NK-92 (cell line): Measurements from ENCODE around the gene MGLL.
"Not testable (repeated sequence)": the region's sequence is repeated elsewhere in the genome, so short reads cannot be mapped to it uniquely, and the experiment has no call there.

Experiments
- DNase-seq: peaks from one replicate; lab custom pipeline; 2025; ENCODE audit not compliant: unreplicated experiment; lab: John Stamatoyannopoulos, UW

MGLL gene

DNA sequence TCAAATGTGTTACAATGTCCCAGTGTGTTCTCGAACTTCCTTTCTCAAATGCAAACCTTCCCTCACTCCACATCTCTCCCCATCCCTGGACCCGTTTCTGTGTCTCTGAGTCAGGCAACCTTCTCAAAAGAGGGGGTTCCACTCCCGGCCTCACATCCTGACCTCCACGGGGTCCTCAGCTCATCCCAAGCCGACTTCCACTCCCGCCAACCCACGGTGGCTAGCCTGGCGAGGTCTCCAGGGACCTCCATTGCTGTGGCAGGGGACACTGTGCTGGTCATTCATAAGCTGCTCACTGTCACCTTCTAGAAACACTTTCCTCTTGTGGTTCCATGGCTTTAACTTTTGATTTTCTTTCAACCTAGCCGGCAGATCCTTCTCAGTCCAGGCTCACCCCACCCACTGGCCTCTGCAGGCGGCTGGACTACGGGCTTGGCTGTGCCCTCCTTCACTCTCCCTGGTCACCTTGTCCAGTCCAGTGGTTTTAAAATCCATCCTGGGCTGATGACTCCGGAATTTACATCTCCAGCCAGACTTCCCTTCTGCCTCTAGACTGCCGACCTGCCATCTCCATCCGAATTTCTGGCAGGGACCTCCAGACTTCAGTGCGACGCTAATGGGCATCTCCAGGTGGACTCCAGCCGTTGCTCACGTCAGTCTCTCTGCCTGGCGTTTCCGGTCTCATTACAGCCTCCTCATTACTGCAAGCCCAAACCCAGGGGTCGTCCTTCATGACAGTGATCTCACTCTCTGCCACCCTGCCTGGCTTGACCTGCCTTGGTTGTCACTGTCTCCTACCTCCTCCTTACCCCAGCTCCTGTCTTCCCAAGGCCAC lies 129.6 kb downstream of the MGLL start:
- no peak for DNase-seq

DNA sequence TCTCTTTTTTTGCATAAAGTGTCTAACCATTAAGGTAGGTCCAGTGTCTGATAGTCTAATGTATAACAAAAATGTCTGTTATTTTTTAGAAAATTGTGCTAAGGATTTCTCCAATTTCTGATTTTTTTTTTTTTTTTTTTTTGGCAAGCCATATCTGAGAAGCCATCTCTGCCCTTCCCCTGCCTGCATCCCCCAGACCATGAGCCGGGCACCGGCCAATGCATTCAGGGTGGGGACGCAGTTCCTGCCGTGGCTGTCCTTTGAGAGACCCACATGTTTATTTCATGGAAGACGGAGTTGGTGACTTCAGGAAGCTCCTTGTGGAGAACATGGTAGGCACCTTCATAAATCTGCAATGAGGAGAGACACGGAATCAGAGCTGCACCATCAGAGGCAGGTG lies 130.3 kb downstream of the MGLL start:
- no peak for DNase-seq

DNA sequence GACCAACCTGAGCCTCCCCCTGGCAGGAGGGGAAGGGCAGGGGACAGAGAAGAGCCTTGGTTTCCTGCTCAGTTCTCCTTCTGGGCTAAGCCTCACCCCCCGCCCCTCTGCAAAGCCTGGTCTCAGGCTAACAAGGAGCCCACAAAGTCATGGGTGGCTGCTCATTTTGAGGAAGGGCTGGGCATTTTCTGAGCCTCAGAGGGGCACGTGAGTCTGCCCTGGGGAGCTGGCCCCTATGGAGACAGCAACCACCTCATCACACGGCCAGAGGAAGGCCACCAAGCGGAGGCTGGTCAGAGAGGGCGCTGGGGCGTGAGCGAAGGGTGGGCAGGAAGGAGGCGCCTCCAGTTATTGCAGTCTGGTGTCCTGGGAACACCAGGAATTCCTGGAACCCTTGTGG lies 130.8 kb downstream of the MGLL start:
- DNase-seq: no peak

DNA sequence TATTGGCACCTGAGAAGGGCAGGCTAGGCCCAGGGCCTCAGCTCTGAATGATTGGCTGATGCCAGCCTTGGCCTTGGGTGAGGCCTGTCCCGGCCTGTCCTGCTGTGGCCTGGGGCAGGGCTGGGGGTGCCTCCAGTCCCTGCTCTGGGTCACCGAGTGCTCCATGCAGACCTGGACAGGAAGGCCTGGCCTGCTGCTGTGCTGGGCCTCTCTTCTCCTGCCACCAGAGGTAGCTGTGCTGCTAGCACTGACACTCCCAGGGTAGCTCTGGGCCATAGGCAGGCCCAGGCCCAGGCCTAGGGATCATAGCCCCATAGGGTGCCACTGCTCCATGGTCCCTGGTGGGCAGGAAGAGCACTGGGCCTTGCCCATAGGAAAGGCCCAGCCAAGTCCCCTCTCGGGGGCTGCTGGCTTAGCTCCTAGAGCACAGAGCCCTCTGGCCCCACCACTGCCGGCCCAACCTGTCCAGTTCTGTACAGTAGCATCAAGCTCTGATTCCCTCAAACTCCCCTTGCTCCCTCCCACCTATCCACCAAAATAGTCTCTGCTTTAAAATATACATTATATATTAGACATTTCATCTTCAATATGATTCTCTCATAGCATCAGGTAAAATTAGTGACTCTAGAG lies 131.4 kb downstream of the MGLL start:
- DNase-seq: no peak

DNA sequence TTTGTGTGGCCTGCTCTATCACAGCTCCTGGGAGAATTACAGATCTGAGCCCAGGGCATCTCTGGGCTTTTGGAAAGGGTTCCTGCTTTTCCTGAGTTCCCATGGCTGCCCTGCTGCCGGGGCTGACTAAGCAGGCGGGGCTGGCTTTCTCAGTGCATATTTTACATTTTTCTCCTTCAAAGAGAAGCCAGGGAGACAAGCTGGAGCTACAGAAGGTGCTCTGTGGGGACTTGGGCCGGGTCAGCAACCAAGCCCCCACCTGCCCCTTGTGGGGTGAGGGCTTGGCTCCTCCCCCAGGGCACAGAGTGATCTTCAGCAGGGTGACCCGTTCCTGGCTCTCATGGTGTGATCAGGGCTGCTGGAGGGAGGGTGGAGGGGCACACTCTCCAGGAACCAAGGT lies 132.2 kb downstream of the MGLL start:
- DNase-seq: no peak

DNA sequence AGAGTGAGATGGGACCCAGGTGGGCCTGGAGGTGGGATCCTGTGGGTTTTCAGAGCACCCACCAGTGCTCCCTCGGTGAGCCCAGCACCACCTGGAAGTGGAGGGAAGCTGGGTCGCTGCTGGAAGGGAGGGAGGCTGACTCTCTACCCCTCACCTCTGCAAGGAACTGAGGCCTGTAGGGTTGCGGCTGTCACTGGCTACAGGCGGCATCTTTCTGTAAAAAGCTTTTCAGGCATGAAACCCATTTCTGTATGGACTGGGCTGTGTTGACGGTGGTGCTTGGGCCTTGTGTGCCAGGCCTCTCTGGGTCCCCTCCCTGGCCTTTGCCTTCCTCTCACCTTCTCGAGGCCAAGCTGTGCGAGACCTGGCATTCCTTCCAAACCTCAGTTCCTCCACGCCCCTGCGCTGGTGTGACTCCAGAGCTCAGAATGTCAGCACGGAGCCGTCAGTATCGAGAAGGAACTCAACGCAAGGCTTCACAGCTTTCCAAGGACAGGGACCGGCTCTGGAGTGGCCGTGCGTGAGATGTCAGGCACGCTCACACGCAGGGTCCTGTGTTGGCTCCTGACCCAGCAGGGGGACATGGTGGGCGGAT lies 133.0 kb downstream of the MGLL start:
- no peak for DNase-seq

DNA sequence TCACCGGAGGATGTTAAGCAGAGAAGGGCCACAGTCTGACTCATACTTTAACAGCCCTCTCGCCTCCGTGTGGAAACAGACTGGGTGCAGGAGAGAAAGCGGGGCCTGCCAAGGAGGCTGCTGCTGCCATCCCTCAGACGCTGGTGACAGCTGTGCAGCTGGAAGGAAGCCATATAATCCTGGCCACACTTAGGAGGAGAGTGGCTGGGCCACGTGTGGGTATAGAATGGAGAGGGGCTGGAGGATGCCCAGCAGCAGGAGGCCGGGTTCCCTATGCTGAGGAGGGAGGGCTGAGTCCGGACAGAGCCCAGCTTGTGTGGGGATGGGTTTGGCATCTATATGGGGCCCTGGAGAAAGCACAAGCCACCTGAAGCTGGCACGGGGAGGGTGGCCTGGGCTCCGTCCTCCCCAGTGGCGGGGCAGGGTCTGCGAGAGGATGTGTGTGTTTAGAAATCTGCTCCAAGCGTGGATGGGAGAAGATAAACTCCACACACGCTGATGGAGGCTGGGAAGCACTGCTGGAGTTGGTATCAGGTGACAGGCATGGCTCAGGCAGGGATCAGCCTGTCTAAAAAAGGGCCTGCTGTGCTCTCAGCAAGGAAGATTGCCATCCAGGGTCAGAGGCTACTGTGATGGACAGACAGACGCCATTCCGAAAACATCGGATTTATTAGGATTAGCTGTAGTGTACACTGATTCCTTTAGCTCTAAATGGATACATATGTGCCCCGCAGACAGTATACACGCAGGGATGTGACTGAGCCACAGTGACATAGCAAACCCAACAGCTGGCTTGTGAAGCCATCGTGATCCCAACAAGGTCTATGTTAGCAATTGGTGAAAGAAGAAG lies 133.7 kb downstream of the MGLL start:
- DNase-seq: no peak

DNA sequence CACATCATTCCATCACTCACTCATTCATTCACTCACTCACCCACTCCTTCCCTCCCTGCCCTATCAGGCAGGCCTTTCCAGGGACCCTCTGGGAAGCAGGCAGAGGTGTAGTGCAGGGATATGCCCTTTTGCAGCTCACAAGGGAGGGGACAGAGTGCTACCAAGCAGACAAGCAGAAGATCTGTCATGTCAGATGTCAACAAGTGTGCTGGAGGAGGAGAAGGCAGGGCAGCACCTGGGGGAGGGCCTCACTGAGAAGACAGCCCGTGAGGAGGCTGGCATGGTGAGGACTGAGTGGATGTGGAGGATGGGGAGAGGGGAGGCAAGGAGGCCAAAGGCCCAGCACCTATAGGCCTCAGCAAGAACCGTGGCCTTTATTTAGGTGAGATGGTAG lies 134.3 kb downstream of the MGLL start:
- DNase-seq: no peak

DNA sequence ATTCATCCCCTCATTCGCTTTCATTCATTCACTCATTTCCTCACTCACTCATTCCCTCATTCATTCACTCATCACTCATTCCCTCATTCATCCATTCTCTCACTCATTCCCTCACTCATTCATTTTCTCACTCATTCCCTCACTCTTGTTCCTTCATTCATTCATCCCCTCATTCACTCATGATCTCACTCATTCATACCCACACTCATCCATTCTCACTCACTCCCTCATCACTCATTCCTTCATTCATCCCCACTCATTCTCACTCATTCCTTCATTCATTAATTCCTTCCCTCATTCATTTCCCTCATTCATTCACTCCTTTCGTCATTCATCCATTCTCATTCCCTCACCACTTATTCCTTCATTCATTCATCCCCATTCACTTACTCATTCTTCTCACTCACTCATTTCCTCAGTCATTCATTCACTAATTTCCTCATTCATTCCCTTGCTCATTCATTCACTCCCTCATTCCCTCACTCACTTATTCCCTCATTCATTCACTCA lies 135.0 kb downstream of the MGLL start:
- no peak for DNase-seq

DNA sequence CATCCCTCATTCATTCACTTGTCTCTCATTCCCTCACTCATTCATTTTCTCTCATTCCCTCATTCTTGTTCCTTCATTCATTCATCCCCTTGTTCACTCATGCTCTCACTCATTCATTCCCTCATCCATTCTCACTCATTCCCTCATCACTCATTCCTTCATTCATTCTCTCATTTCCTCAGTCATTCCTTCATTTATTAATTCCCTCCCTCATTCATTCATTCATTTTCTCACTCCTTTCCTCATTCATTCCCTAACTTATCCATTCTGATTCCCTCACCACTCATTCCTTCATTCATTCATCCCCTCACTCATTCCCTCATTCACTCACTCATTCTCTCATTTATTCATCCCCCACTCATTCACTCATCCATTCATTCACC lies 135.8 kb downstream of the MGLL start:
- no peak for DNase-seq

DNA sequence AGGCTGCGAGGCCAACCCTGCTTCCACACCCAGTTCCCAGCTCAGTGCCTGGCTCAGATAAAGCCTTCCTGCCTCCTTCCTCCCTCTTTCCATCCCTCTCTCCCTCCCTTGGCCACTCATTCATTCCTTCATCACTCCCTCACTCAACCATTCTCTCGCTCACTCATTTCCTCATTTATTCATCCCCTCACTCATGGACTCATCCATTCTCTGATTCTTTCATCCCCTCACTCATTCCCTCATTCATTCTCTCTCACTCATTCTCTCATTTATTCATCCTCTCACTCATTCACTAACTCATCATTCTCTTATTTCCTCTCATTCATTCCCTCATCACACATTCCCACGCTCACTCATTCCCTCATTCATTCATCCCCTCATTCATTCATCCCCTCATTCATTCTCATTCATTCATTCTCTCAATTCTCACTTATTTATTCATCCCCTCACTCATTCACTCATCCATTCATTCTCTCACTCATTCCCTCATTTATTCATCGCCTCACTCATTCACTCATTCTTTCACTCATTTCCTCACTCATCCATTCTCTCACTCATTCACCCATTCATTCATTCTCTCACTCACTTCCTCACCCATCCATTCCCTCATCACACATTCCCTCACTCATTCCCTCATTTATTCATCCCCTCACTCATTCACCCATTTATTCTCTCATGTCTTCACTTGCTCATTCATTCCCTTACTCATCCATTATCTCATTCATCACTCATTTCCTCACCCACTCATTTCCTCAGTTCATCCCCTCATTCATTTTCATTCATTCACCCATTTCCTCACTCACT lies 136.4 kb downstream of the MGLL start:
- DNase-seq: no peak

DNA sequence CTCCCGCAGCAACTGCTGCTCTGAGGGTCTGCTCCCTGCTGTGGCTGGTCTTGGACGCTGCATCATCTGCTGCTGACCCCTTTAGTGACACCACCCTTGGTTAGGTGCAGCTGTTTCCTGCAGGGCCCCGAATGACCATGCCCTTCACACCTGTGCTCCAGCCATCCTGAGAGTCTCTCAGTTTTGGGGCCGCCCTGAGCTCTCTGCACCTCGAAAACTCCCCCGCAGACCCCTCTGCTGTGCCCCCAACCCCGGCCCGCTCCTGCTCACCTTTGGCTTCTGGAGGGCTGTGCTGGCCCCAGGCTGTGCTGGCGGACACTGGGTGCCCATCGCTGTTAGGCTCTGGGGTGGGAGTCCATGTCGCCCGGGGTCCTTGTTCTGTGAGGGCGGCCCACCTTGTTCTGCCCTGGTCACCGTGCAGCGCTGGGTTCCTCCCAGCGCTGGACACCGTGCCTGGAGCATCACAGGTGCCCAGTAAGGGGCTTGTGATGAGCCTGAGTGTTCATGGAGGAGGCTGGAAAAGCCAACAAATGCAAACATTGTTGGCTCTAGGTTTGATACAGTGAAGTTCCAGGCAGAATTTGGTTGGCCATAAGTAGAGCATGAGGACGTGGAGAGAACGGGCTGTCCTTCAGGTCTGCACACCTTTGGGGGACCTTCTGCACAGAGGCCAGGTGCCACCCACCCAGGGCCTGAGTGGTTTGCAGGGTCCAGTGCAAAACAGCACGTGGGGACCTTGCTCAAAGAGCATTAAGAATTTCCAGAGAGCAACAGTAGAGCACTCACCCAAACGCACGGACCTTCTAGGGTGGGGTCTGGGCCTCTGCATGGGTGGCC lies 137.2 kb downstream of the MGLL start:
- no peak for DNase-seq

DNA sequence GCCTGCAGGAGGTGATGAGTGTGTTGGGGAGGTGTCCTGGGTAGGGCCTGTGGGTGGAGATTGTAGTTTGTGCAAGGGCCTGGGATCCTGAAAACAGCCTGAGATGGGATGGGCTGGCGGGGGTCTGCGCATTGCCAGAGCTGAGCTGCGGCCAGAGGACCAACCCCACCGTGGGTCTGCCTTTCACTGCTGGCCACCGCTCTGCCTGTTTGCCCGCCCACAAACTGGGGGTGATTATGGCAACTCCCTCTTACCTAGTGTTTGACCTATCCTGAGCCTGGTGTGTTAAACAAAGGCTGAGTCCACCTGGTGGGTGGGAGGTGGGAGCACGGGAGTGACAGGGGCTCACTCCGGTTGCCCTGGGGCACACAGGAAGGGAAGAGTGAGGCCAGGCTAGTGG lies 139.8 kb downstream of the MGLL start:
- no peak for DNase-seq

DNA sequence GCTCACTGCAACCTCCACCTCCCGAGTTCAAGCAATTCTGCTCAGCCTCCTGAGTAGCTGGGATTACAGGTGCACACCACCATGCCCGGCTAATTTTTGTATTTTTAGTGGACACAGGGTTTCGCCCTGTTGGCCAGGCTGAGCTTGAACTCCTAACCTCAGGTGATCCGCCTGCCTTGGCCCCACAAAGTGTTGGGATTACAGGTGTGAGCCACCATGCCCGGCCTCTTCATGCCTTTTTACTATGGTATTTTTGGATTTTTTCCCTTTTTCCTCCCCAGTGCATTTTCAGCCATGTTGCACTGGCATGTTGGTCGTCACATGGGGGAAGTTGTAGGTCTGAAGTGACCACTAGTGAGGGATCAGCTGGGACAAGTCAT lies 140.2 kb downstream of the MGLL start:
- not testable (repeated sequence) for DNase-seq

DNA sequence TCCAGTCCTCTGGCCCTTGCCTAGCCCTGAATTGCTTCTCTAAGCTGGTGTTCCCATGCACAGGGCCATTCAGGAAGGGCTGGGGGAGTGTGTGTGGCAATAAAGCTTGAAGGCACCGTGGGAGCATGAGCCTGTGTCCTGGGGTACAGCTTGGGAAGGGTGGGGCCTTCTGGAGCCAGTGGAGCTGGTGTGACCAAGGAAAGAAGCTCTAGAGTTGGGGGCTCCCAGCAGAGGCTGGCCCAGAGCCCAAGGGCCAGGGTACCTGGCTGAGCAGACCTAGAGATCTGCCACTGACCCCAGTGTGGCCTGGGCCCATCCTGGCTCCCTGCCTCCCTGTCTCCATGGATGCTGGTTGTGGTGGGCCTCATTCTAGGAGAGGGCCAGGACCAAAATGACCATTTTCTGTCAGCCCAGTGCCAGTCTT lies 141.5 kb downstream of the MGLL start:
- DNase-seq: no peak

DNA sequence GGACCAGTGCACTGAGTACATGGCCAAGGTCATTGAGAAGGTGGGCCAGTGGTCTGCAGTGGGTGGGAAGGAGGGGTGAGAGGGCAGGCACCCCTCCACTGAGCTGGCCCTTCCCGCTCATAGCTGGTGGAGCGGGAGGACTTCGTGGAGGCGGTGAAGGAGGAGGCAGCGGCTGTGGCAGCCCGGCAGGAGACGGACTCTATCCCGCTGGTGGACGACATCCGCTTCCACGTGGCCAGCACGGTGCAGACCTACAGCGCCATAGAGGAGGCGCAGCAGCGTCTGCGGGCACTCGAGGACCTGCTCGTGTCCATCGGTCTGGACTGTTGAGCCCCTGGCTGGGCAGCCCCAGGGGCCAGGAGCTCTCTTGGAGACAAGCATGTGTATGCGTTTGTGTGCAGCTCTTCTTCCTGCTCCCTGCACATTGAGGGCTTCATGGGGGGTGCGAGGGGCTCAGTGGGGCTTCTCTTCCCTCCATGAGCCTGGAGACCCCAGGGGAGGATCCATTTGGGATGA lies 142.1 kb downstream of the MGLL start:
- no peak for DNase-seq

DNA sequence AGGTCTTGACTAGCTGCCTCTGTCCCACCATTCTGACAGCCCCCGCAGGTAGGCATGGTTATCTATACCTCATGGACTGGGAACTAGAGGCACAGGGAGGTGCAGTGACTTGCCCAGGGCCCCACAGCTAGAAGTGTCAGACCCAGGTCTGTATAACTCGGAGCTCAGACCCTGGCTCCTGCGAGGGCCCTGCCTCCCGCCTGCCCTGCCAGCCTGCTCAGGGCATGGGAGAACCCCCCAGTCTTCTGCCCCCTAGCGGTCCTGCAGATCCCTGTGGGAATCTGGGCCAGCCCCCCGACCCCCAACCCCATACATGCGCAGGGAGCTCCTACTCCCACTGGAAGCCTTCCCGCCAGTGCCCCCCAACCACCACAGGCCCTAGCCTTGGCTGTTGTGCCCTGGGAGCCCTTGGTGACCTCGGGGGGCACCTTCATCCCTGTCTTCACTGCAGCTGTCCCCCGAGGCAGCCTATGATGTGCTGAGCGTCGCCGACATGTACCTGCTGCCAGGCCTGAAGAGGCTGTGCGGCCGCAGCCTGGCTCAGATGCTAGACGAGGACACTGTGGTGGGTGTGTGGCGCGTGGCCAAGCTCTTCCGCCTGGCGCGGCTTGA lies 142.7 kb downstream of the MGLL start:
- no peak for DNase-seq

DNA sequence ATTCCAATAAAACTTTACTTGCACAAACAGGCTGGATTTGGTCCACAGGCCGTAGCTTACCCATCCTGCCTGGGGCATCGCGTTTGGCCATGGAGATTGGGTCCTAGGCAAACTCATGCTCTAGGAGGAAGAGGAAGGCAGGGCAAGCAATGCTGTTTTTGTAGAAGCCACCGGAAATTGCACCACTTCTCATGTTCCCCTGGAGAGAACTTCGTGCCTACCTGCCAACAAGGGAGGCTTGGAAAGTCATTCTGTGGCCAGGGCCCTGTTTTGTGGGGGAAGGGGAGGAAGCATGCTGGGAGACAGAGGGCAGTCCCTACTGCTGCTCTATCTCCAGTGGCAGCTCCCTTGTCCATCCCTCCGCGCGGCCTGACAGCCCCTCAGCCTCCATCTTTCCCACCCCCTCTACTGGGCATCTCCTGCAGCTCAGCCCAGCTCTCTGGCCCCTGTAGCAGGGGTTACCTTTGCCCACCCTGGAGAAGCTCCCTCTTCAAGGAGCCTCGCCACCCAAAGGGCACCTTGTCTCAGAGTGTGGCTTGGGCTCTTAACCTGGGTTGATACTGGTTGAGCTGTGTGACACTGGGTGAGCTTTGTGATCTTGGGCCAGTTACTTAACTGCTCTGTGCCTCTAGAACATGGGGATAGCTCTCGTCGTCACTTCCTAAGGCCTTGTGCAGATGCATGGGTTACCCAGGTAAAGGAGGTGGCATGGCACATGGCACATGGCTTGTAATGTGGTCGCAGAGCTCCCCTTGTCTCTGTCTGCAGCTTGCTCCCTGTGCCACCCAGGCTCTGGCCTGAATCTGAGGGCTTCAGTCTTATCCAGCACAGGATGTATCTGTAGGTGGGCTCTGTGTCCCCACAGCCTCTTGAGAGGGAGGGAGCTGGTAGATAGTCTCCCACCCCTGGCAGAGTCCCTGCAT lies 143.4 kb downstream of the MGLL start:
- no peak for DNase-seq
